ENCODE data around the gene PAPPA2. TPM values are rescaled to one million over a fixed set of nuclear protein-coding genes. Genes with fewer than 3 reads are reported as not detected.

PAPPA2 gene
- total RNA-seq, 1 donor from 2014 or later = 0.25 TPM

GRCh38 chr1:176670853-176671252 is 207.9 kb downstream of the PAPPA2 start:
- DNase-seq (ENCODE audit: low spot score in 2 of 2, unreplicated experiment in 2 of 2) = no peak
- TF ChIP-seq CTCF (IDR thresholded peaks at IDR 0.05; ENCODE audit: unreplicated experiment) = no peak
- no peak overlapping the region for H3K27ac Mint-ChIP-seq
- H3K4me1 Mint-ChIP-seq = no peaks in the 10 kb centered on the region
- no peaks in the 10 kb centered on the region for H3K36me3 Mint-ChIP-seq
- peaks cover 3% of the 10 kb centered on the region for H3K9me3 Mint-ChIP-seq
- H3K27me3 Mint-ChIP-seq (ENCODE audit: low read depth) = peaks cover 3% of the 10 kb centered on the region
- no peak overlapping the region for H3K4me3 Mint-ChIP-seq

GRCh38 chr1:176682830-176683535 is 220.0 kb downstream of the PAPPA2 start:
- no peak overlapping the region for H3K4me3 Mint-ChIP-seq
- peaks cover 7% of the 10 kb centered on the region for H3K27me3 Mint-ChIP-seq (ENCODE audit: low read depth)
- no peak overlapping the region for H3K27ac Mint-ChIP-seq
- no peaks in the 10 kb centered on the region for H3K4me1 Mint-ChIP-seq
- DNase-seq (ENCODE audit: low spot score in 2 of 2, unreplicated experiment in 2 of 2) = no peak
- no peaks in the 10 kb centered on the region for H3K36me3 Mint-ChIP-seq
- no peak for TF ChIP-seq CTCF (IDR thresholded peaks at IDR 0.05; ENCODE audit: unreplicated experiment)
- H3K9me3 Mint-ChIP-seq = no peaks in the 10 kb centered on the region

- no peak for DNase-seq (ENCODE audit: low spot score in 2 of 2, unreplicated experiment in 2 of 2)
- no peaks in the 10 kb centered on the region for H3K9me3 Mint-ChIP-seq
Measured at GRCh38 chr1:176691251-176692228, 228.6 kb downstream of the PAPPA2 start.

GRCh38 chr1:176692431-176692830 is 229.5 kb downstream of the PAPPA2 start:
- no peak for DNase-seq (ENCODE audit: low spot score in 2 of 2, unreplicated experiment in 2 of 2)
- Mint-ChIP-seq H3K27me3 (ENCODE audit: low read depth) (no peaks in the 10 kb centered on the region), H3K27ac (no peak overlapping the region), H3K4me1 (peaks cover 13% of the 10 kb centered on the region), H3K36me3 (no peaks in the 10 kb centered on the region), H3K4me3 (no peak overlapping the region), H3K9me3 (no peaks in the 10 kb centered on the region)
- no peak for TF ChIP-seq CTCF (IDR thresholded peaks at IDR 0.05; ENCODE audit: unreplicated experiment)

More at GRCh38 chr1:176691251-176692228, 228.6 kb downstream of the PAPPA2 start:
- H3K4me1 Mint-ChIP-seq = peaks cover 10% of the 10 kb centered on the region
- no peak for TF ChIP-seq CTCF (IDR thresholded peaks at IDR 0.05; ENCODE audit: unreplicated experiment)
- no peaks in the 10 kb centered on the region for H3K27me3 Mint-ChIP-seq (ENCODE audit: low read depth)
- H3K4me3 Mint-ChIP-seq = no peak overlapping the region
- no peaks in the 10 kb centered on the region for H3K36me3 Mint-ChIP-seq
- H3K27ac Mint-ChIP-seq = no peak overlapping the region

DNA sequence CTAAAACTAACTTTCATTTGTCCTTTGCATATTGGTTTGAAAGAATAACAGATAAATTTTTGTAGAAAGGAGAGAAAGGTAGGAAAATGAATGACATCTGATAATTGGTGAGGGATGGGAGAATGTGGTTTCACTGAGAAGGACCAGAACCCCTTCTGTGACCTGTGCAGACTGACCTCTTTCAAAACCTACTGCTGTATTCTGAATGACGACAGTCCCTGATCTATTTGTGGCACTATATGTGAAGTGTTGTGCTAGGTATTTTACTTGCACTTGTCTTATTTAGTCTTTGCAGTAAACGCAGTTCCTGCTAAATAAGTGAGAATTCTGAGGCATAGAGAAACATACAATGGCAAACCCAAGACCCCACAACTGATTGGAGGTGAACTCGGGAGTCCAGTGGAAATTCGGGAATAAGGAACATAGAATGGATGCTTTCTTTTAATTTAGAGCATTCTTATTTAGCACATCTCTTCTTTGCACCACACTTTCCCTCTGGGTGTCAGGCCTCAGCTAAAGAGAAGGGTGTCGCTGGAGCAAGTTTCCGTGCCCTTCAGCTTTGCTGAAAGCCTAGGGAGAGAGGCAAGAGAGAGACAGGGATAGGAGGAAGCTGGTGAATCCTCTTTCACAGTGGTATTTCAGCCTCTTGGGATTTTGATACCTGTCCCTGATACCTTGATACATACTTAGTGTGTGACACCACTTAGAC is 230.2 kb downstream of the PAPPA2 start:
- Mint-ChIP-seq H3K9me3 (no peaks in the 10 kb centered on the region), H3K4me3 (no peak overlapping the region), H3K27me3 (ENCODE audit: low read depth) (no peaks in the 10 kb centered on the region), H3K4me1 (peaks cover 13% of the 10 kb centered on the region), H3K27ac (no peak overlapping the region), H3K36me3 (no peaks in the 10 kb centered on the region)
- TF ChIP-seq CTCF (IDR thresholded peaks at IDR 0.05; ENCODE audit: unreplicated experiment) = no peak
- no peak for DNase-seq (ENCODE audit: low spot score in 2 of 2, unreplicated experiment in 2 of 2)

All from mesothelial cell of epicardium (in vitro differentiated cells).